ENCODE data around the gene MITF.
"Not testable (repeated sequence)": the region's sequence is repeated elsewhere in the genome, so short reads cannot be mapped to it uniquely, and the experiment has no call there.

MITF gene

DNA sequence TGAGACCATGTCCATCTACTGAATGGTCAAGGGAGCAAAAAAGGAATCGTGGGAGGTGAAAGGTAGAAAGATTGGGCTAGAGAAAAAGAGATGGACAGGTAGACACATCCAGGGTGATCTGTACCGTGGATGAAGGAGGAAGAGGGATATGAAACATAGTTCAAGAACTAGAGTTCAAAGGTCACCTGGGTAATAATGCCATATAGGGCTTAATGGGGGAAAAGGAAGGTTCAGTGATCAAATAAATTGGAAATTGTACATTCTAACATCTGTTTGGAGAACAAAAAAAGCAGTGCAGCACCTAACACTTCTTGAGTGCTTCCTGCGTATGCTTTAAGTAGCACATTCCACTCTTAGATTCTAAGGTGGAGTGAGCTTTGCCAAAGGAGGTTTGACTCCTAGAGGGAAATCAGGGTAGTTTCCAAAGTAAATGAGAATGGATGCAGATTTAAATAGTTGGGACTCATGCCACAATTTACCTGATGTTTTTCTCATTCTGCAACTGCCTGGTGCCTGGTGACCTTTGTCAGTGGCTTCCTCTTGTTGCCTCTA, 46.6 kb downstream of the MITF start:
- no peaks in the 10 kb centered on the region for H3K36me3 Mint-ChIP-seq
- no peak for ATAC-seq
- no peak for DNase-seq (ENCODE audit: low spot score in 2 of 2)

DNA sequence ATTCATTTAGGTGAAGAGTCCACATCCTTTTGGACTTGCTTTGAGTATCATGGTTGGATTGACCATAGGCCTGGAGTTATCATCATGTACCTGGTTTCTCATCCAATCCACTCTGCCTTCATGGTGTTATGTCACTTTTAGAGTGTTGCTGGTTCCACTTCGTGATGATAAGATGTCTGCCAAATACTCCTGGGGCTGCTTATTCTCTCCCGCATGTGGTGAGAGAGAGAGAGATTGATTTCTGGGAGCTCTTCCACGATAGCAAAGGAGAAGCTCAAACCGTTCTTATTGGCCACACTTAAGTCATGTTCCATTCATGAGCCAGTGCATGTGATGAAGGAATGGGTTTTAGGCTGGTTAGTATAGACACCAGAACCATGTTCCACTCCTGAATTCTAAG, 47.6 kb downstream of the MITF start:
- ATAC-seq (no peak), DNase-seq (ENCODE audit: low spot score in 2 of 2) (no peak)
- Mint-ChIP-seq H3K4me1 (no peaks in the 10 kb centered on the region), H3K4me3 (no peak overlapping the region), H3K36me3 (no peaks in the 10 kb centered on the region), H3K27ac (no peak overlapping the region), H3K9me3 (no peaks in the 10 kb centered on the region)

More for the DNA sequence above, 46.6 kb downstream of the MITF start:
- Mint-ChIP-seq H3K27ac (no peak overlapping the region), H3K4me1 (no peaks in the 10 kb centered on the region), H3K9me3 (no peaks in the 10 kb centered on the region), H3K4me3 (no peak overlapping the region)

DNA sequence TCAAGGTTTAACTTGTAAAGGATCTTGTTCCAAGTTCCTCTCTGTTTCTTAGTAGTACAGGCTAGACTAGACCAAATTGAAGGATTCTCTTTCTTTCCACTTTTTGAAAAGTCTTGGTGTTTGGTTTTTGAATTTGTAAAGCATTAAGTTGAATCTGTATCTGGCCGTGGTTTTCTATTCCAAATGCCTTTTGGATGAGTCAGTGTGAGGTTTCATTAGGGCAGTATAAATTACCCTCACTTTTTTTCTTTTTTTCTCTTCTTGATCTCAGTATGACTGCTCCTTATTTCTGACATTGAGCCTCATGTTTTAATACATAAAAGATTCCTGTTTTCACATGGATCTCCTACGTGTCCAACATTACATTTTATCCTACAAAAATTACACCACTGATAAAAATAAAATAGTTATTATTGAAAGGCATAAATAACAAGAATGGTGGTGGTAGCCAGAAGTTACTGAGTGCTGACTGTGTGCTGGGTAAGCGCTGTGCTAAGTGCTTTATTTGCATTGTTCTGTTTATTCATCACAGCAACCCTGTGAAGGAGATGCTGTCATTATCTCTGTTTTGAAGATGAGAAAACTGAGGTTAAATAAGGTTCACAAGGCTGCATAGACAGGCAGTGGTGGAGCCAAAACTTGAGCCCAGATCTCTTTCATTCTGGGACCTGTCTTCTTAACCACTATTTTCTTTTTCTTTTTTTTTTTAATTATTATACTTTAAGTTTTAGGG, 48.3 kb downstream of the MITF start:
- no peaks in the 10 kb centered on the region for H3K36me3 Mint-ChIP-seq
- no peak for DNase-seq (ENCODE audit: low spot score in 2 of 2)

DNA sequence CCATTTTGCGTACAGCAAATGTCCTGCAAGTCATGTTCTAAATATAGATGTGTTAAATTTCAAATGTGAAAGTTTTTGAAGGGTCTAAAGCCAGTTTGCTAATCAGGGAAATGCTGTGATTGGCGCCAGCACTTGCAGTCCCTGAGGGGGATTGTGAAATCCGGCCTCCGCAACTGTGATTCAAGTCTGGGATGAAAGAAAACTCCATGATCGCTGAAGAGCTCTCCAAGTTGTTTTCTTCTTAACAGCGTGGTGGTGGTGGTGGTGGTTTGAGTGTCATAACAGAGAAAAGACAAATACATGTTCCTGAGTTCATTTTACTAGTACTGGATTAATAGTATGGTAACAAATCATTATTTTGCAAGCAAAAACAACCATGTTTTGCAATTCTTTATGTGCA, 51.8 kb downstream of the MITF start:
- DNase-seq (ENCODE audit: low spot score in 2 of 2) = no peak
- no peaks in the 10 kb centered on the region for H3K9me3 Mint-ChIP-seq

More for the DNA sequence above, 48.3 kb downstream of the MITF start:
- Mint-ChIP-seq H3K4me1 (no peaks in the 10 kb centered on the region), H3K4me3 (no peak overlapping the region), H3K27ac (no peak overlapping the region), H3K9me3 (no peaks in the 10 kb centered on the region)
- ATAC-seq = no peak

DNA sequence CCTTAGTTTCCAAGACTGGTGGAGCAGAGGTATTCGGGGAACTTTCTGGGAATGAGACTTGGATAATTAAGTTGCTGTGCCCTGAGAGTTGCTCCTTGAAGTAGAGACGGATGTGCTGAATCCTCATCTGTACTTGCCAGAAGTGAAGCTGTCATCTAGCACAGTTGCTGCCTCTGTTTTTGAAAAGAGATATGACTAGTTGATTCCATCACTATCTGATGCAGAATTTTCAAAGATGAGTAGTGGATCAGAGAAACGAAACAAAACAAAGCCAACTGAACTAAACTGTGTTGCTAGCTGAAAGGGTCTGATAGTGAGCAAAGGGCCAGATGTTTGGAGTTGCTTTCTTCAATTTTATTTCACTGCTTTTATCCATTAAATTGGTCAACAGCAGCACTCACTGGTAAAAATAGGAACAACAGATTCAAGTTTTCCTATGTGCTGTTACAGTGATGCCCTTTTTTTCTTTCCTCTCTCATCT, 52.7 kb downstream of the MITF start:
- no peak overlapping the region for H3K27ac Mint-ChIP-seq
- no peaks in the 10 kb centered on the region for H3K4me1 Mint-ChIP-seq
- H3K4me3 Mint-ChIP-seq = no peak overlapping the region
- DNase-seq (ENCODE audit: low spot score in 2 of 2) (no peak), ATAC-seq (no peak)
- H3K9me3 Mint-ChIP-seq = no peaks in the 10 kb centered on the region
- no peaks in the 10 kb centered on the region for H3K36me3 Mint-ChIP-seq

More for the DNA sequence above, 51.8 kb downstream of the MITF start:
- ATAC-seq = no peak
- no peak overlapping the region for H3K4me3 Mint-ChIP-seq
- H3K27ac Mint-ChIP-seq = no peak overlapping the region
- no peaks in the 10 kb centered on the region for H3K36me3 Mint-ChIP-seq
- no peaks in the 10 kb centered on the region for H3K4me1 Mint-ChIP-seq

DNA sequence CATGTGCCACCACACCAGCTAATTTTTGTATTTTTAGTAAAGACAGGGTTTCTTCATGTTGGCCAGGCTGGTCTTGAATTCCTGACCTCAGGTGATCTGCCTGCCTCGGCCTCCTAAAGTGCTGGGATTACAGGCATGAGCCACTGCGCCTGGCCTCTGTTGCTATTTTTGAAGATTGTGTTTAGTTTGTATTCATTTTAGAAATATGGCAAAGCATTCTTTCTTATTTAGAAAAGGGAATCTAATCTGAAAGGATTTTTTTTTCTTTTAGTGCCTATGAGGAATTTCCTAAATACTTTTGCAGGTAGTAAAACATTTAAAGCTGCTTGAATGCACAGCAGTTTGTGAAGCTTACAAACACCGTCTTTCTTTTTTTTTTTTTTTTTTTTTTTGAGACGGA, 56.9 kb downstream of the MITF start:
- not testable (repeated sequence) for H3K36me3 Mint-ChIP-seq; H3K4me3 Mint-ChIP-seq; DNase-seq (ENCODE audit: low spot score in 2 of 2); ATAC-seq; H3K27ac Mint-ChIP-seq; H3K9me3 Mint-ChIP-seq; H3K4me1 Mint-ChIP-seq

DNA sequence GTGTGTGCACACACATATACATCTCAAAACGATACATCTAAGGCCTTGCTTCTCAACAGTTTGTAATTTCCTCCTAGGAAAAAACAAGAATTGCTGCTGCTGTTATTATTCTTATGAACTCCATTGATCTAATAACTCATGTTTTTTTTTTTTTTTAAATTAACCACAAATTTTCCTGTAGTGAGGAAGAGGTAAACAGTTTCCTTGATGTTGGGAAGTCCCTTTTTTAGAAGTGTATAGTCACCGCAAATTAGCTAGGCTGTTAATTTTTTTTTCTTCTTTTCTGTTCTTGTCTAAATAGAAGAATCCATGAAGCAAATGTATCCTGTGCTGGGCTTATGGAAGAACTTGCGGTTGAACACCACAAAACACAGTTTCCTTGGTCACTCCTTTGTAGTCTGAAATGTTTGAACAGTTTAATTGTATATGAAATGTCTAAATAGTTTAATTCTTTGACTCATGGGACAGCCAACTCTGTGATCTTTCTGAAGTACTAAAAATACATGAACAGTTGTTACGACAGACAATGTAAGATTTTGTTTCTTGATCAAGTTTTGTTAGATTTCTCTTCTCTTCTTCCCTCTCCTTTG, 64.5 kb downstream of the MITF start:
- ATAC-seq (no peak), DNase-seq (ENCODE audit: low spot score in 2 of 2) (no peak)
- Mint-ChIP-seq H3K27ac (no peak overlapping the region), H3K4me1 (no peaks in the 10 kb centered on the region), H3K36me3 (no peaks in the 10 kb centered on the region), H3K4me3 (no peak overlapping the region), H3K9me3 (peaks cover 6% of the 10 kb centered on the region)

DNA sequence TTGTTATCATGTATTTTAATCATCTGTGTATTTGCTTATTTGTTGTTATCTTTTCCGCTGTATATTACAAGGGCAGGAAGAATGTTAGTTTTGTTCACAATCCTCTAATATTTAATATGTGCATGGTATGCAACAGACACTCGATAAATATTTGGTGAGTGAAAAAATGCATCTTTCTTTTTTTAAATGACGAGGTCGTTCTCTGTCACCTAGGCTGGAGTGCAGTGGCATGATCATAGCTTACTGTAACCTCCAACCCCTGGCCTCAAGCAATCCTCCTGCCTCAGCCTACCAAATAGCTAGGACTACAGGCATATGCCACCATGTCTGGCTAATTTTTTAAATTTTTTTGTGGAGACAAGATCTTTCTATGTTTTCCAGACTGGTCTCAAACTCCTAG, 66.2 kb downstream of the MITF start:
- DNase-seq (ENCODE audit: low spot score in 2 of 2) (no peak), ATAC-seq (no peak)
- H3K4me3 Mint-ChIP-seq = no peak overlapping the region
- no peaks in the 10 kb centered on the region for H3K36me3 Mint-ChIP-seq
- no peaks in the 10 kb centered on the region for H3K4me1 Mint-ChIP-seq
- peaks cover 4% of the 10 kb centered on the region for H3K9me3 Mint-ChIP-seq
- no peak overlapping the region for H3K27ac Mint-ChIP-seq

DNA sequence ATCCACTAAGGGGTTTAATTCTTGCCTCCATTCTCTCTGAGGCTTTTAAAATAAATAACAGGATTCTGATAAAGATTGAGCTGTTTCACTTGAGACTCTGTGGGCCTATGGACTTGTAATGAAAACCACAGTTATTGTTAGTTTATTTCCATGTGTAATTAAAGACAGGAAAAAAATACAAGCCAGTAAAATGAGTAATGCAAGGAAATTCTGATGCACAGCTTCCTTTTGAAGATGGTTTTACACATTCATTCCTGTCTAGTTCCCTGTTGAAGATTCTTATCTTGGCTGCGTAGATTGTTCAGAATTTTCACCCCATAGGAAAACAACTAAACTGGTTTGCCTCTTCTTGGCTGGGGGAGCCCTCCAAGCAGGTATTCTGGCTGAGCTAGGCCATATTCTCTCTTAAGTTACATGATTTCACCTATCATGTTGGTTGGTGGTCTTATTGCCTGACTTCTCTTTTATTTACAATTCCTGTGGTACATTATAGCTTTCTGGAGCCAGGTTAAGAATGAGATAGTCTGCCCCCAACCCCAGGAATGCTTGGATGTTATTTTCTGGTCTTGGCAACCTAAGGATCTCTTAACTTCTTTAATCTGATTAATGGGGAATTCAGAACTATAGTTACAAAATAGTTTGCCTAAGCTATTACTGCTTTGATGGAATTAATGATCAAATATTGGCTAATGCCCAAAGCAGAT, 67.6 kb downstream of the MITF start:
- ATAC-seq = no peak
- no peaks in the 10 kb centered on the region for H3K4me1 Mint-ChIP-seq
- no peaks in the 10 kb centered on the region for H3K36me3 Mint-ChIP-seq
- no peak overlapping the region for H3K27ac Mint-ChIP-seq
- DNase-seq (ENCODE audit: low spot score in 2 of 2) = no peak
- peaks cover 4% of the 10 kb centered on the region for H3K9me3 Mint-ChIP-seq
- H3K4me3 Mint-ChIP-seq = no peak overlapping the region

DNA sequence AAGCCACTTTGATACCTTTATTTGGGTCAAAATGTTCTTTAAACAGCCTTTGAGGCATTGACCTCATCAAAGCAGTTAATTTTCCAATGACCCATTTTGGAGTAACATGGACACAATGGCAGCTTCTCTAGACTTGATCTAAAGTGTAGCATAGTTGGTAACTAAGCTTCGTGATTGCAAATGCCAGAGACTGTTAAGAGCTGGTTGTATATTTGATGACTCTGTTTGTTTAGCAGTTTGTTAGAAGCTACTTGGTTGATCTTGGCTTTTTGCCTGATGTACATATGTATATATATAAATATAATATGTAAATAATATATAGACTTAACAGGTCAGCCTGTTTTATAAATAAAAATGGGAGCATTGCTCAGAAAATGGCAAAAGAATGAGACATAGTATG, 68.4 kb downstream of the MITF start:
- Mint-ChIP-seq H3K9me3 (peaks cover 4% of the 10 kb centered on the region), H3K36me3 (no peaks in the 10 kb centered on the region), H3K4me3 (no peak overlapping the region), H3K4me1 (no peaks in the 10 kb centered on the region), H3K27ac (no peak overlapping the region)
- ATAC-seq (no peak), DNase-seq (ENCODE audit: low spot score in 2 of 2) (no peak)

DNA sequence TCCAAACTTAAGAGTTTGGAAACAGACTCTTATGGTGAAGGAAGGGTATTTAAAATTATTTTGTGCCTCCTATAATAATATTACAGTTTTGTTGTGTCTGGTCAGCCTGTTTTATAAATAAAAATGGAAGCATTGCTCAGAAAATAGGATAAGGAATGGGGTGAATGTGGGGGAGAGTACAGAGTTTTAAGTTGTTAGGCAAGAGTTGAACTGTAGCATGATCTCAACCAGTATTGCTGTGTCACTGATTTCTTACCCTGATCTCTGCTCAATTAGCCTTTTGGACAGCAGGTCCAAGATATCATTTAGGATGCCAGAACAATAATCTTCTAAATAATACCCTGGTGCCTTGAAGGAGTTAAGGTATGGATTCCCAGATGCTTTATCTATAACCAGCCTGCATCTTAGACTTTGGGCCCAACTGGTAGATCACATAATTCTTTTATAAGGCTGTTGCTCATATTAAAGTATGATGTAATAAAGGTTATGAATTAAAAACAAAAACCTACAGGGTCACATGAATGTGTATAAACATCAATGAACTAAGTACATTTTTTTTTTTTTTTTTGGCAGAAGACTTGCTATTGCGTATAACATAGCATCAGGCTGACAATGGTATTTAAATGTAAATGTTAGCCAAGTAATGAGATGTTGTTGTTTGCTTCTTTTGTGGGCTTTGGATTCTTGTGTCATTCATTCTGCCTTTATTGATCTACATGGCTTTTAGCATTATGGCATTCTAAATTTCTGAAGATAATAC, 70.0 kb downstream of the MITF start:
- Mint-ChIP-seq H3K4me3 (no peak overlapping the region), H3K4me1 (no peaks in the 10 kb centered on the region), H3K27ac (no peak overlapping the region), H3K36me3 (no peaks in the 10 kb centered on the region), H3K9me3 (peaks cover 2% of the 10 kb centered on the region)
- ATAC-seq = no peak
- no peak for DNase-seq (ENCODE audit: low spot score in 2 of 2)

DNA sequence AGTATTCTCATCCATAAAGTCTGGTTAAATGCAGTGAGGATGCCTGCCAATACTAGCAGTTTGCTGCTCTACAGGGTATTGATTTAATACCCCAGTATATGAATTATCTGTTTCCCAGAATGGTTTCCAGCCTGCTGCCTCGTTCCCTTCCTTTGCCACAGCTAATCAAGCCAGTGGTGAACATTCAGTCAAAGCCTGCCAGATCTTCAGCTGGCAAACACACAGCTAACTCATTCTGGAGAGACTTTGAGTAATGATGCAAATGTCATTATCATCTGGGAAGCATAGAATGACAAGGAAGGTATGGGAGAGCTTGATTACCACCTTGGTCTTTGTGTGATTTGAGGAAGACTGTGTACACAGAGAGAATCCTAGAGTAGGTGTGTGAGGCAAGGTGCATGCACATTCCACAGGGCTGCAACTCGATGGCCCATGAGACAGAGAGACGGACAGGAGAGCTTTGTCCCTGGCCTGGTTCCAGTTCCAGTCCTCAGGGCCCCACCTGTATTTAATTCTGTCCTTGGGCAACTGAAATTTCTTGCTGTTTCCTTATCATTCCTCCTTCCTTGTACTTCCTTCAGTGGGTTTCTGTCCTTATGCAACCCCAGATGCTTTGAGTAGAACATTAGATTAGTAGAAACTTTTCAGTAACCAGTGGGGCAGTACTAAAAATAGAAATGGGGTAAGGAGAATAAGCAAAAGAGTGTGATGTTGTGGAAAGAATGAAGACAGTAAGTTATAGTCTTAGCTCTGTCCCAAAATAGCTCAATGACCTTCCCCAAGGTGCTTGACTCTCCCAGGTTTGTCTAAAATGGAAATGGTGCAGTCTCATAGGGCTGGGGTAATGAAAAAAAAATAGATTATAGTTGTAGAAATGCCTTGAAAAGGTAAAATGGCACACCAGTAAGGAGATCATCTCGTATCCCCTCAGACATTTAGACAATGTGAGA, 72.5 kb downstream of the MITF start:
- Mint-ChIP-seq H3K4me3 (no peak overlapping the region), H3K4me1 (no peaks in the 10 kb centered on the region), H3K9me3 (no peaks in the 10 kb centered on the region), H3K27ac (no peak overlapping the region), H3K36me3 (no peaks in the 10 kb centered on the region)
- DNase-seq (ENCODE audit: low spot score in 2 of 2) (no peak), ATAC-seq (no peak)

DNA sequence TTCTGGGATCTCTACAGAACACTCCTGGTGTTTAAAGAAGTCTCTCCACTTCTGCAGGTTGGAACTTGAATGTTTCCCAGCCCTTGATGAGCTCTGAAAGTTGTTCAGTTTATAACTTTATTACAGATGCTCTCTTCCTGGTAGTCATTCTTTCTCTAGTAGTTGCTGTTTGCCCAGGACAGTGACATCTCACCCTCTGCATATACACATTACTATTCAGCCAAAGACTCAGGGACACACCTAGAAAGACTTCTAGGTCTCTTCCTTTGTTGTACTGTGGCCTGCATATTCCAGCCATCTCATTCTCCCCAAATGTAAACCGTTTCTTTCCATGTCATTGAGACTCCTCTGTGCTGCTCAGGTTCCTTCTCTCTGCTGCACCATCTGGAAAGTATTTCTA, 76.7 kb downstream of the MITF start:
- H3K36me3 Mint-ChIP-seq = no peaks in the 10 kb centered on the region
- no peak overlapping the region for H3K4me3 Mint-ChIP-seq
- DNase-seq (ENCODE audit: low spot score in 2 of 2) (no peak), ATAC-seq (no peak)
- H3K9me3 Mint-ChIP-seq = peaks cover 3% of the 10 kb centered on the region
- H3K4me1 Mint-ChIP-seq = no peaks in the 10 kb centered on the region
- no peak overlapping the region for H3K27ac Mint-ChIP-seq

DNA sequence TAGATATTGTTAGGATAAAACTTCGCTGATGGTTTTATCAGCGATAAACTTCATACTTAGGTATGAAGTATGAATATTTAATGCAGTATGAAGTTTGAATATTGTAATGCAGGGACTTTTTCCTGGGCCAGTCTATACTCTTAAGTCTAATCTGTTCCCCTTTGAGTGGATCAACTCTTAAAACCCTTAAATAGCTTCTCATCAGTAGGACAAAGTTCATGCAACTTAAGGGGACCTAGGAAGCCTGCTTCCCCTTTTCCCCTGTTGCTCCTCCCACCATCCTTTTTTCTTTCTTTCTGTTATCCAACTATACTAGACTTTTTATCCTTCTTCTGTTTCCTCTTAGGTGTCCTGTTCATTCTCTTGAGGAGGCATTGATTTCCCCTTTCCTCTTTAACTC, 78.7 kb downstream of the MITF start:
- no peak overlapping the region for H3K27ac Mint-ChIP-seq
- no peaks in the 10 kb centered on the region for H3K36me3 Mint-ChIP-seq
- ATAC-seq = no peak
- no peaks in the 10 kb centered on the region for H3K4me1 Mint-ChIP-seq
- H3K4me3 Mint-ChIP-seq = no peak overlapping the region
- no peak for DNase-seq (ENCODE audit: low spot score in 2 of 2)
- peaks cover 3% of the 10 kb centered on the region for H3K9me3 Mint-ChIP-seq
